GM21447 (cell line): ENCODE results near the gene MSN.
"Not testable (repeated sequence)": the region's sequence is repeated elsewhere in the genome, so short reads cannot be mapped to it uniquely, and the experiment has no call there.

ENCODE experiments used
- ATAC-seq: cut with Tn5 transposase; IDR thresholded peaks from one replicate; pipeline ENCODE4 v1.9.1; 2021; ENCODE audit not compliant: unreplicated experiment

Gene MSN

DNA sequence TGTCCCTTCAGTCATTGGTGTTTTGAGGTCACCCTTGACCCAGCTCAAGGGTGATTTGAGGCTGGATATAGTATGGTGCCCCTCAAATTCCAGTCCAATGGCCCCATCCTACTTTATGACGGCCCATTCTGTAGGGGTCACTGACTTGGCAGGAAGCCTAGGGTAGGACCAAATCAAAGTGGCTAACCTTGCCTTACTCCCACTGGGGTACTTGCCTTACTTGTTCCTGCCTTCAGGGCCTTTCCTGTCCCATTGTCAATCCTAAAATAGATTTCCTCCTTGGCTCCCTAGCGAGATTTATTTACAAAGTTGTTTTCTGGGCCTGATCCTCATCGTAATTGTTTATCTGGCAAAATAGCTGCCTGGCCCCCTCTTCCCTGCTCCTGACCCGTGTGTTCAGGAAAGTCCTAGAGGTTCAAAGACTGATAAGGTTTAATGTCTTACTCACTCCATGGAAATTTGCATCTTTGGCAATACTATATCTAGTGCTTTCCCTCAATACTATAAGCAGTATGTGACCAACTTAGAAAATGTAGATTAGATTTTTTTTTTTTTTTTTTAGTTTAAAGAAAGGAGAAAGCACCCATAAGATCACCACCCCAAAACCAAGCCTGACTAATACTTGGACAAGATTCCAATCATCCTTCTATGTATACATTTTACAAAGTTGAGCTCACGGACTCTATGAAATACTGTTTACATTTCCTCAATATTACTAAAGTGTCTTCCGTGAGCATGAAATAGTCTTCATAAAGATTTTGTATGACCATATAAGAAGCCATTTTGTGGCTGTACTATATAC, 44.8 kb downstream of the MSN start:
- no peak for ATAC-seq

DNA sequence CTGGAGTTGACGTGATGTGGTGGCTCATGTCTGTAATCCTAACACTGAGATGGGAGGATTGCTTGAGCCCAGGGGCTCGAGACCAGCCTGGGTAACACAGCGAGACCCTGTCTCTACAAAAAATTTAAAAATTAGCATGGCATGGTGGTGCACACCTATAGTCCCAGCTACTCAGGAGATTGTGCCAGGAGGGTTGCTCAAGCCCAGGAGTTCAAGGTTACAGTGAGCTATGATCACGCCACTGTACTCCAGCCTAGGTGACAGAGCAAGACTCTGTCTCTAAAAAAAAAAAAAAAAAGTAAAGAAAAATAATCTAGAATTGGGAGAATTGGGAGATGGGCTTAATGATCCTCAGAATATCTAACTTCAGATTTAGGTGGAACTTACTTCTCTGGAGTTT, 51.1 kb downstream of the MSN start:
- no peak for ATAC-seq

GRCh38 chrX:65720381-65720964, 53.0 kb downstream of the MSN start:
- no peak for ATAC-seq

DNA sequence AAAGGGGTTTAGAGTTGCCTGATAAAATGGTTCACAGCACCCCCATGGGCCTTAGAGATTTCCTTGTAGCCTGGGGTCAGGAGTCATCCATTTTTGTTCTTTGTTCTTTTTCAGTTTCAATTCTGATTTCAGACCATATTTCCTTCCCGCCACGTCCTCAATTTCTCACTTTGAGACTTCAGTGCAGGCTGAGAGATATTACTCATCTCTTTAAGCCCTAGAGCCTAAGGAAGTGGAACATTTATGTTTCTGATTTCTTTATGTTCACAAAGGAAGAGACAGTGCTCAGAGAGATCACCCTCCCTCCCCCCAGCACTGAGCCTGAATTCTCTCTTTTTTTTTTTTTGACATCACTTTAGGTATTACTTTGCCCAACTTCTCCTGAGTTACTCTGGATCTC, 56.3 kb downstream of the MSN start:
- peak; percentile 82 for ATAC-seq

DNA sequence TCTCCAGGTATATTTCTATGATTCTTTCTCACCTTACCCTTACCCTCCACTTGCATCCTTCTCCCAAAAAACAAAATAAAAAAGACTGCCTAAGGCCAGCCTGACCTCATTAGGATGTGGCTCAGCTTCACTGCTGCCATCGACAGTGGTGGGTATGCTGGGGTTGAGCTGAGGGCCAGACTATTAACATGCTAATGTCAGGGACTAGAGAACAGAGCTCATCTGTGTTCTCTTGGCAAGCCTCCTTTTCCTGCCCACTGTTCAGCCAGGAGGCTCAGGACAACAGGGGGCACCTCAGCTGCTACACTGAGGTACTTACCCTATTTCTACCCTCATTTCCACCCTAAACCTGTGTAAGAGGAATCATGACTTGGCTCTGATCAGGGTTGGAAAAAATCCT, 59.3 kb downstream of the MSN start:
- ATAC-seq, result no peak

- no peak for ATAC-seq
These were observed 64.3 kb downstream of the MSN start for GRCh38 chrX:65731684-65732289.

DNA sequence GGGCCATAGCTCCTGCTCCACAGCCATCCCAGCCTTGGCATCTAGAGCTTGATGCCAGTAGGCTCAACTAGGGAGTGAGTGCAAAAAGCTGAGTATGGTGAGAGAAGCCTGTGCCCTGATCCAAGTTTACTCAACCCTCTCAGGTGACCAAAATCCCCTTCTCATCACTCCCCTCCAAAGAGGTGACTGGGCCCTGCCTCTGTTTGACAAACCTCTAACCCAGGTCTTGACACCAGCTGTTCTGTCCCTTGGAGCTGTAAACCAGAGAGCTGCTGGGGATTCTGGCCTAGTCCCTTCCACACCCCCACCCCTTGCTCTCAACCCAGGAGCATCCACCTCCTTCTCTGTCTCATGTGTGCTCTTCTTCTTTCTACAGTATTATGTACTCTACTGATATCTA, 73.5 kb downstream of the MSN start:
- ATAC-seq, result no peak

- no peak for ATAC-seq
These were observed 74.4 kb downstream of the MSN start for GRCh38 chrX:65741823-65742222.

GRCh38 chrX:65744965-65745364, 77.5 kb downstream of the MSN start:
- ATAC-seq, result no peak

DNA sequence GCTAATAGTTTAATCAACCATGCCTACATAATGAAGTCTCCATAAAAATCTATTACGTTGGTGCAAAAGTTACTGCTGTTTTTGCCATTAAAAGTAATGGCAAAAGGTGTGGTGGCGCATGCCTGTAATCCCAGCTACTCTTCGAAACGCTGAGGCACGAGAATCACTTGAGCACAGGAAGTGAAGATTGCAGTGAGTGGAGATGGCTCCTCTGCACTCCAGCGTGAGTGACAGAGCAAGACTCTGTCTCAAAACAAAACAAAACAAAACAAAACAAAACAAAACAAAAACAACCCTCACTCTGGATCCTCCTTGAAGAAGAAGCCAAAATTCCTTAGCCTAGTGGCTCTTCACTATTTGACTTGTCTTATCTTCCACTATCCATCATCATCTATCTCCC, 78.0 kb downstream of the MSN start:
- no peak for ATAC-seq

GRCh38 chrX:65745992-65746391, 78.5 kb downstream of the MSN start:
- ATAC-seq, result no peak

DNA sequence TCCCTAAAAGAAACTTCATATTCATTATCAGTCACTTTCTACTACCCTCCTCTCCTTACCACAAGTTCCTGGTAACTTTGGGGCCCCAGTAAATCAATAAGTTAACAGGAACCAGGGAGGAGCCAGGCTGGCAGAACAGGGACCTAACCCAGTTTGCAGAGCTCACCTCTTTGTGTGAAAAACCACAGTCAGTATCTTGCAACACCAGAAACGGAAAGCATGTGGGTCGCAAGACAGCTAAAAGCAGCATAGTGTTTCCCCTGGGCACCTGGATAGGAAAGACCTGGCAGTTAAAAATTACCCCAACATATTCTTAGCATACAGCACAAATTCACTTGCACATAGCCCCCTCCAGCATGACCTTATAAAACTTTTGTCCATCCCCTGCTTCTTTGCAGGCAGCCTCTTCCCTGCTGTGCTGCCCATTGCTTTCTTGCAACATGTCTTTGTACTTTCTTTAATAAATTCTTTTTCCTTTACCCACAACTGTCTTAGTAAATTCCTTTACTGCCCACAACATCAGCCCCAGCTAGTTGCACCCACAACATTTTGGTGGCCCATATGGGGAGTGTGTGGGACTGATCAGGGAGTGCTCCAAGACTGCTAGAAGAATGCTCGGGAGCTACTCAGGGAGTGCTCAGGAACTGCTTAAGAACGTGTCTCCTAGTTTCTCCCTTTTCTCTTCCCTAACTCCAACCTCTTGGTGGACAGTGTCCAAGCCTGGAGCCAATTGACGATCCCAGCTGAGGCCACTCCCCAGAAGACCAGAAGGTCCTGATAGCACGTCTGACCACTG, 83.4 kb downstream of the MSN start:
- peak; percentile 91 for ATAC-seq

DNA sequence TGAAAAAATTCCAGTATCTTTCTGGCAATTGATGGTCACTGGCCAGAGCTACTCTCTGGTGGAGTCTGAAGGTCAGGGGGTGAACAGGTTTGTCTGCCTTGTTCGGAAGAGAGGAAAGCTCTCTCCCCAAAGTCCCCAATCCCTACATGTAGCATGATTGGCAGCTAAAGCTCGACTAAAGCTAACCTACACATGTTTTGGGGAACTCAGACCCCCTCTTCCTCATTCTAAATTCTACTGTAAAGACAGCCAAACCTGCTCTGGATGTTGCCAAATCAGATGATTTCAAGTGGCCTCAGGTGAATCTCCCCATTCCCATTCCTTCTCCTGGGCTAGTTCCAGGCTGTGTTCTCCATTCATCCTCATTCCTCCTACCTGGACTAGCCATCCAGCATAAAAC, 84.1 kb downstream of the MSN start:
- ATAC-seq, result no peak

- ATAC-seq, result no peak
These were observed 84.8 kb downstream of the MSN start for GRCh38 chrX:65752294-65752693.

DNA sequence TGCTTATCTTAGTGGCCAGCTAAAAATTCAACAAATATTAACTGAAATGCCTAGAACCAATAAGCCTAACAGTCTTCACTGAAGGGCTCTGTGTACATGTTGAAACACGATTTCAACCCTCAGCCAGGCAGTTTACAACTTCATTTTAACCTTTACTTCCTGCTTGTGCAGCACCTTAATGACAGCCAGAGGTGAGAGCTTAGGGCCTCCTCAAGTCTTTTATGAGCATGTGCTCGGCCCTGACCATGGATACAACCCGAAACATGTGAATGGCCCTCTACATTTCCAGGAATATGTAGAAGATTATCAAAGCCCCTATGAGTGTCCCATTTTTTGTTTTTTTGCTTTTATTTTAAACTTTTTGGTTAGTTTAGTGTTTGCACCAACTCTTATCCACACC, 88.3 kb downstream of the MSN start:
- no peak for ATAC-seq

DNA sequence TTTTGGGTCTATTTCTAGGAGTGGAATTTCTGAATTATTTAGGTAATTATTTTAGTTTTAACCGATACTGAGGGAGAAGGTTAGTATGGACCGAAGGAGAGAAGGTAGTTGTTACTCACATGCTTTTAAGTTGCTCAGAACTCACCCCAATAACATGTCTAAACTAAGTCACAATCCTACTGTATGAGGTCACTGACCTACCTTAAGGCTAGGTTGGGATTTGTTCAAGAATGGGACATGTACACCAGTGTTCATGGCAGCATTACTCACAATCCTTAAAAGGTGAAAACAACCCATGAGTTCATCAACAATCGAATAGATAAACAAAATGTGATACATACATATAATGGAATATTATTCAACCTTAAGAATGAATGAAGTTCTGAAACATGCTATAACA, 90.5 kb downstream of the MSN start:
- no peak for ATAC-seq

GRCh38 chrX:65758505-65758904, 91.1 kb downstream of the MSN start:
- ATAC-seq, result no peak

GRCh38 chrX:65759525-65759924, 92.1 kb downstream of the MSN start:
- ATAC-seq, result not testable (repeated sequence)

DNA sequence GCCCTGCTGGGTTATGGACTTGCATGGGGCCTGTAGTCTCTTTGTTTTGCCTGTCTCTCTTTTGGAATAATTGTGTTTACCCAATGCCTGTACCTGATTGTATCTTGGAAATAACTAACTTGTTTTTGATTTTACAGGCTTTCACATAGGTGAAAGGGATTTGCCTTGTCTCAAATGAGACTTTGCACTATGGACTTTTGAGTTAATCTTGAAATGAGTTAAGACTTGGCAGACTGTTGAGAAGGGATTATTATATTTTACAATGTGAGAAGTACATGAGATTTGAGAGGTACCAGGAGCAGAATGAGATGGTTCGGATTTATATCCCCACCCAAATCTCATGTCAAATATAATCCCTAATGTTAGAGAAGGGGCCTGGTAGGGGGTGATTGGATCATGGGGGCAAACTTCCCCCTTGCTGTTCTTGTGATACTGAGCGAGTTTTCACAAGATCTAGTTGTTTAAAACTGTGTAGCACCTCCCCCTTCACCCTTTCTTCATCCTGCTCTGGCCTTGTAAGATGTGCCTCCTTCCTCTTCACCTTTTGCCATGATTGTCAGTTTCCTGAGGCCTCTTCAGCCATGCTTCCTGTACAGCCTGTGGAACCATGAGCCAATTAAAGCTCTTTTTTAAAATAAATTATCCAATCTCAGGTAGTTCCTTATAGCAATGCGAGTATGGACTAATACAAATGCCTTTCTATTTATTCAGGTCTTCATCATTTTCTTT, 102.3 kb downstream of the MSN start:
- ATAC-seq, result no peak

DNA sequence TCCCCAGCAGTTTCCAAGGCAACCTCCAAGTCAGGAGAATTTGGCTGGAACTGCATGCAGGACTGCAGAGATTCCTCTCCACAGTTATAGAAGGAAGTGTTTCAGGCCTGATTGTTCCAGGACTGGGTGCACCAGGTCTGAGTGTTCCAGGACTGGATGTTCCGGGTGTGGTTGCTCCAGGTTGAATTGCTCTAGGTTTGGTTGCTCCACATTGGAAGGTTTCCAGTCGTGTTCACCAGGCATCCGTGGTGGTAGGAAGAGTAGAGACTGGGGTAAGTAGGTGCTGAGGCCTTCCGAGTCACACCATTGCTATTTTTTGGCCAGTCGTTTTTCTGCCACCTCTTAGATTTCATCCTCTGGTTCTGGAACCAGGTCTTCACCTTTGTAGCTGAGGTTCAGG, 105.4 kb downstream of the MSN start:
- ATAC-seq, result no peak

GRCh38 chrX:65781845-65782244, 114.4 kb downstream of the MSN start:
- no peak for ATAC-seq
